IMR-90 (cell line): ENCODE results near the gene LARP4B. TPM values are rescaled to one million over a fixed set of nuclear protein-coding genes. Genes with fewer than 3 reads are reported as not detected.

Experiments
- ATAC-seq: fragments of 200-7000 bp; cut with Tn5 transposase; 2 replicates; pipeline ENCODE4 v1.9.1; 2020; ENCODE audit warnings: low read depth, mild to moderate bottlenecking, moderate library complexity
- BruUV-seq: library from RNA; stranded (reverse); fragments of 400-500 nt; replicated peaks from 2 replicates; lab custom pipeline; 2021; lab: Mats Ljungman, UMichigan
- CTCF ChIA-PET: fragments of 300-600 bp; formaldehyde crosslinking; extraction: SDS; loops from one replicate; lab custom pipeline; 2021; ENCODE audit warnings: antibody characterized with exemption; lab: Yijun Ruan, JAX
- POLR2A ChIA-PET: fragments of 300-600 bp; sonication (Branson Sonifier 250); formaldehyde crosslinking; loops from one replicate; lab custom pipeline; 2022; ENCODE audit warnings: antibody characterized with exemption; ENCODE audit not compliant: unreplicated experiment; lab: Charles Lee
- DNase-seq: peaks from one replicate; pipeline ENCODE4 v3.0.0; 2013
- H2AFZ ChIP-seq: replicated peaks from 2 replicates; pipeline ENCODE3; 2013; ENCODE audit warnings: low read length, mild to moderate bottlenecking; ENCODE audit not compliant: poor library complexity
- H2AK5ac ChIP-seq: 2 replicates; pipeline ENCODE4 v1.6.1; 2013; ENCODE audit warnings: low read depth, low read length, inconsistent platforms
- H2AK9ac ChIP-seq: replicated peaks from 2 replicates; pipeline ENCODE3; 2013; ENCODE audit warnings: mild to moderate bottlenecking, low read depth, low read length, moderate library complexity; ENCODE audit not compliant: poor library complexity
- H2BK120ac ChIP-seq: 2 replicates; pipeline ENCODE4 v1.6.1; 2013; ENCODE audit warnings: low read depth, low read length, inconsistent platforms
- H2BK15ac ChIP-seq: 3 replicates; pipeline ENCODE4 v1.6.1; 2013; ENCODE audit warnings: low read depth, low read length, inconsistent platforms
- H2BK20ac ChIP-seq: 2 replicates; pipeline ENCODE4 v1.6.1; 2013; ENCODE audit warnings: low read depth, mild to moderate bottlenecking, inconsistent platforms, low read length, moderate library complexity
- H2BK5ac ChIP-seq: 2 replicates; pipeline ENCODE4 v1.6.1; 2013; ENCODE audit warnings: mild to moderate bottlenecking, low read depth, low read length, inconsistent platforms; ENCODE audit not compliant: poor library complexity, severe bottlenecking
- H3K14ac ChIP-seq: replicated peaks from 2 replicates; pipeline ENCODE4 v1.6.1; 2013; ENCODE audit warnings: low read depth, low read length, inconsistent platforms
- H3K18ac ChIP-seq: 2 replicates; pipeline ENCODE4 v1.6.1; 2013; ENCODE audit warnings: low read depth, low read length, control low read depth
- H3K23ac ChIP-seq: 2 replicates; pipeline ENCODE4 v1.6.1; 2013; ENCODE audit warnings: low read depth, low read length, inconsistent platforms
- H3K27ac ChIP-seq: 2 replicates; pipeline ENCODE4 v1.5.1; 2013; ENCODE audit warnings: mild to moderate bottlenecking, control low read depth, low read length; ENCODE audit not compliant: insufficient read depth
- H3K27me3 ChIP-seq: 2 replicates; pipeline ENCODE4 v1.6.1; 2013; ENCODE audit warnings: low read length; ENCODE audit not compliant: control insufficient read depth, insufficient read depth
- H3K36me3 ChIP-seq: 2 replicates; pipeline ENCODE4 v1.6.1; 2013; ENCODE audit warnings: low read length, mixed read lengths; ENCODE audit not compliant: control insufficient read depth, insufficient read depth
- H3K4ac ChIP-seq: 2 replicates; pipeline ENCODE4 v1.6.1; 2013; ENCODE audit warnings: low read depth, low read length, inconsistent platforms
- H3K4me1 ChIP-seq: 2 replicates; pipeline ENCODE4 v1.6.1; 2013; ENCODE audit warnings: low read length, mixed read lengths; ENCODE audit not compliant: control insufficient read depth, insufficient read depth
- H3K4me2 ChIP-seq: 2 replicates; pipeline ENCODE4 v1.6.1; 2013; ENCODE audit warnings: low read depth, mild to moderate bottlenecking, control low read depth, low read length, moderate library complexity
- H3K4me3 ChIP-seq: 2 replicates; pipeline ENCODE4 v1.5.1; 2013; ENCODE audit warnings: low read depth, mild to moderate bottlenecking, control low read depth, low read length, moderate library complexity; ENCODE audit not compliant: insufficient read depth
- H3K56ac ChIP-seq: 2 replicates; pipeline ENCODE4 v1.6.1; 2013; ENCODE audit warnings: low read length, inconsistent platforms; ENCODE audit not compliant: insufficient read depth; ENCODE audit errors: extremely low read depth
- H3K79me1 ChIP-seq, 2 experiments: 2 replicates each; pipeline ENCODE4 v1.6.1; 2013; ENCODE audit warnings: low read length in 2 of 2, inconsistent platforms in 1 of 2, low read depth in 1 of 2
- H3K9ac ChIP-seq: 2 replicates; pipeline ENCODE4 v1.6.1; 2013; ENCODE audit warnings: low read depth, low read length, control low read depth
- H3K9me1 ChIP-seq: 2 replicates; pipeline ENCODE4 v1.6.1; 2013; ENCODE audit warnings: low read length, inconsistent platforms; ENCODE audit not compliant: insufficient read depth
- H3K9me3 ChIP-seq: 2 replicates; pipeline ENCODE4 v1.6.1; 2013; ENCODE audit warnings: low read length; ENCODE audit not compliant: control insufficient read depth, insufficient read depth
- H4K20me1 ChIP-seq: 2 replicates; pipeline ENCODE4 v1.6.1; 2013; ENCODE audit warnings: low read length, inconsistent platforms; ENCODE audit not compliant: insufficient read depth
- H4K5ac ChIP-seq: 2 replicates; pipeline ENCODE4 v1.6.1; 2013; ENCODE audit warnings: mild to moderate bottlenecking, low read depth, low read length, control low read depth
- H4K8ac ChIP-seq, 2 experiments: 2 replicates each; pipeline ENCODE4 v1.6.1; 2013; ENCODE audit warnings: low read depth in 2 of 2, low read length in 2 of 2, control low read depth in 1 of 2, inconsistent platforms in 1 of 2
- H4K91ac ChIP-seq: 2 replicates; pipeline ENCODE4 v1.6.1; 2013; ENCODE audit warnings: low read depth, low read length, inconsistent platforms; ENCODE audit not compliant: insufficient read depth
- BHLHE40 ChIP-seq: fragments of 150-350 bp; IDR thresholded peaks from 2 replicates; pipeline ENCODE4 v1.6.1; 2016; ENCODE audit warnings: mild to moderate bottlenecking, low read depth, low read length
- CEBPB ChIP-seq: IDR thresholded peaks from 2 replicates; pipeline ENCODE4 v1.6.1; 2012; ENCODE audit warnings: low read depth, low read length, improper control_type of control experiment
- CHD1 ChIP-seq: IDR thresholded peaks from 2 replicates; pipeline ENCODE4 v1.6.1; 2012; ENCODE audit warnings: low read depth, low read length, improper control_type of control experiment
- CTCF ChIP-seq: conservative IDR thresholded peaks from 2 replicates; pipeline ENCODE4 v1.5.1; 2012; ENCODE audit warnings: mild to moderate bottlenecking, low read depth, low read length, improper control_type of control experiment
- ELK1 ChIP-seq: fragments of 150-350 bp; IDR thresholded peaks from 2 replicates; pipeline ENCODE4 v1.6.1; 2016; ENCODE audit warnings: low read depth, mild to moderate bottlenecking, low read length, moderate library complexity, borderline replicate concordance
- FOS ChIP-seq: fragments of 150-350 bp; IDR thresholded peaks from 2 replicates; pipeline ENCODE4 v1.6.1; 2016; ENCODE audit warnings: low read depth, low read length
- MAFK ChIP-seq: IDR thresholded peaks from 2 replicates; pipeline ENCODE4 v1.6.1; 2012; ENCODE audit warnings: low read depth, low read length, improper control_type of control experiment
- MAZ ChIP-seq: IDR thresholded peaks from 2 replicates; pipeline ENCODE4 v1.6.1; 2012; ENCODE audit warnings: low read depth, mild to moderate bottlenecking, low read length, improper control_type of control experiment, moderate library complexity, borderline replicate concordance
- MXI1 ChIP-seq: IDR thresholded peaks from 2 replicates; pipeline ENCODE4 v1.6.1; 2012; ENCODE audit warnings: low read depth, mild to moderate bottlenecking, low read length, moderate library complexity, borderline replicate concordance
- NFE2L2 ChIP-seq: fragments of 150-350 bp; IDR thresholded peaks from 2 replicates; pipeline ENCODE4 v1.6.1; 2016; ENCODE audit warnings: low read depth, mild to moderate bottlenecking, low read length
- POLR2A ChIP-seq: IDR thresholded peaks from 2 replicates; pipeline ENCODE4 v1.6.1; 2012; ENCODE audit warnings: mild to moderate bottlenecking, low read depth, low read length
- RAD21 ChIP-seq: IDR thresholded peaks from 2 replicates; pipeline ENCODE4 v1.6.1; 2012; ENCODE audit warnings: low read length, improper control_type of control experiment
- RCOR1 ChIP-seq: IDR thresholded peaks from 2 replicates; pipeline ENCODE4 v1.6.1; 2012; ENCODE audit warnings: mild to moderate bottlenecking, low read length, improper control_type of control experiment; ENCODE audit not compliant: insufficient replicate concordance
- RFX5 ChIP-seq: IDR thresholded peaks from 2 replicates; pipeline ENCODE4 v1.8.0; 2012; ENCODE audit warnings: low read depth, mild to moderate bottlenecking, low read length, moderate library complexity
- SMC3 ChIP-seq: fragments of 150-350 bp; IDR thresholded peaks from 2 replicates; pipeline ENCODE4 v1.6.1; 2016; ENCODE audit warnings: low read depth, mild to moderate bottlenecking, antibody characterized with exemption, low read length, moderate library complexity
- USF2 ChIP-seq: fragments of 150-350 bp; IDR thresholded peaks from 2 replicates; pipeline ENCODE4 v1.6.1; 2017; ENCODE audit warnings: mild to moderate bottlenecking, antibody characterized with exemption, low read length, low read depth
- WGBS, 2 experiments: methylation state at CpG; one replicate each; pipeline versions ENCODE4 v1.1.5 to v1.1.7; 2013; ENCODE audit warnings: missing lambda C conversion rate in 2 of 2; ENCODE audit not compliant: insufficient read length in 1 of 2; ENCODE audit errors: extremely low coverage in 2 of 2; 5-methylcytosine and 5-hydroxymethylcytosine counted together
- dilution Hi-C: fragments of 300-500 bp; cut with HindIII; formaldehyde crosslinking; loops from one replicate; pipeline ENCODE4 v1.14.3; 2018; ENCODE audit warnings: low sequenced_read_pairs; ENCODE audit not compliant: unreplicated experiment
- in situ Hi-C: fragments of 300-500 bp; cut with MboI; formaldehyde crosslinking; loops from 3 replicates; pipeline ENCODE4 v1.14.3; 2019; ENCODE audit warnings: low sequenced_read_pairs, inconsistent platforms, mixed read lengths
- intact Hi-C: fragments of 100-400 bp; cut with micrococcal nuclease; formaldehyde crosslinking; loops from 2 replicates; pipeline ENCODE4 v1.10.0; 2022
- polyA plus RNA-seq, 3 experiments: library from polyadenylated mRNA; depleted of rRNA; stranded (reverse); fragments of >200 nt; gene quantifications; 2 replicates each; pipeline ENCODE4 v1.2.3, GENCODE V29; 2012; ENCODE audit warnings: low replicate concordance in 1 of 3
- total RNA-seq: library from RNA; depleted of rRNA; stranded (reverse); fragments of >200 nt; gene quantifications from 2 replicates; pipeline ENCODE4 v1.2.3, GENCODE V29; 2012

LARP4B gene
- total and polyA plus RNA-seq, 2 of the 4 experiments (the other 2 are of a cell fraction) = 24.3 to 25.5 TPM

GRCh38 chr10:978826-979421 lies 47.4 kb upstream of the LARP4B start:
- H3K14ac ChIP-seq = no peak overlapping the region
- intact Hi-C loops = no loop called here
- ATAC-seq (no peak), DNase-seq (no peak)
- no peak overlapping the region for H2BK20ac ChIP-seq
- H2AK9ac ChIP-seq = no peak overlapping the region
- H3K18ac ChIP-seq = no peak overlapping the region
- in situ Hi-C loops = no loop called here
- H4K8ac ChIP-seq = no peak overlapping the region
- no peak overlapping the region for H3K4ac ChIP-seq
- no peak overlapping the region for H3K4me2 ChIP-seq
- no peak overlapping the region for H3K4me3 ChIP-seq
- H3K56ac ChIP-seq = no peak overlapping the region
- no peak overlapping the region for H4K91ac ChIP-seq
- H2AFZ ChIP-seq = no peak overlapping the region
- no peak overlapping the region for H3K27ac ChIP-seq
- no peak overlapping the region for H3K23ac ChIP-seq
- peaks cover 23% of the 10 kb centered on the region for H3K9me3 ChIP-seq
- no peak overlapping the region for H4K5ac ChIP-seq
- no peak overlapping the region for H2BK5ac ChIP-seq
- TF ChIP-seq MXI1 (no peak), MAZ (no peak), FOS (no peak), RCOR1 (no peak), CEBPB (no peak), USF2 (no peak), CHD1 (no peak), RFX5 (no peak), POLR2A (no peak), SMC3 (no peak), CTCF (no peak), NFE2L2 (no peak), ELK1 (no peak), RAD21 (no peak), BHLHE40 (no peak), MAFK (no peak)
- no peak overlapping the region for H3K9ac ChIP-seq
- H3K4me1 ChIP-seq = no peaks in the 10 kb centered on the region
- CTCF ChIA-PET = no interaction called here
- H3K36me3 ChIP-seq = peaks cover 2% of the 10 kb centered on the region
- no peaks in the 10 kb centered on the region for H3K27me3 ChIP-seq
- no TSS peak for BruUV-seq
- POLR2A ChIA-PET = no interaction called here
- no CpG with 5 or more reads among the region's 2 CpGs for WGBS, 2 experiments
- dilution Hi-C loops = no loop called here
- H2BK15ac ChIP-seq = no peak overlapping the region
- no peak overlapping the region for H2BK120ac ChIP-seq
- no peaks in the 10 kb centered on the region for H4K20me1 ChIP-seq
- peaks cover 3 to 9% of the 10 kb centered on the region in 2 experiments for H3K79me1 ChIP-seq
- H3K9me1 ChIP-seq = no peaks in the 10 kb centered on the region
- H2AK5ac ChIP-seq = no peak overlapping the region
